Neural cell (in vitro differentiated cells): ENCODE results near the gene NYAP2.

Experiments
- CTCF ChIP-seq: fragments of 450-650 bp; IDR thresholded peaks from 2 replicates; pipeline ENCODE4 v1.5.1; 2014; ENCODE audit warnings: antibody characterized with exemption, mild to moderate bottlenecking, moderate library complexity; ENCODE audit not compliant: poor library complexity, severe bottlenecking
- EZH2 ChIP-seq: fragments of 200-600, 300-800 bp; shearing (Covaris generic), sonication (generic); IDR thresholded peaks from 2 replicates; pipeline ENCODE4 v1.6.1; 2014; ENCODE audit warnings: antibody characterized with exemption, low read length, borderline replicate concordance, mild to moderate bottlenecking; ENCODE audit not compliant: insufficient read depth, poor library complexity, severe bottlenecking
- MXI1 ChIP-seq: fragments of 450-650 bp; conservative IDR thresholded peaks from 2 replicates; pipeline ENCODE4 v1.6.1; 2014; ENCODE audit warnings: antibody characterized with exemption, mild to moderate bottlenecking; ENCODE audit not compliant: poor library complexity, severe bottlenecking
- POLR2AphosphoS5 ChIP-seq: IDR thresholded peaks from 2 replicates; pipeline ENCODE4 v1.6.1; 2012
- RAD21 ChIP-seq: fragments of 450-650 bp; conservative IDR thresholded peaks from 2 replicates; pipeline ENCODE4 v1.6.1; 2014; ENCODE audit warnings: antibody characterized with exemption, mild to moderate bottlenecking, moderate library complexity
- REST ChIP-seq: IDR thresholded peaks from 2 replicates; pipeline ENCODE4 v1.6.1; 2012; ENCODE audit warnings: borderline replicate concordance
- SMC3 ChIP-seq: fragments of 450-650 bp; conservative IDR thresholded peaks from 2 replicates; pipeline ENCODE4 v1.6.1; 2014; ENCODE audit warnings: antibody characterized with exemption, mild to moderate bottlenecking, moderate library complexity; ENCODE audit not compliant: poor library complexity
- TAF1 ChIP-seq: IDR thresholded peaks from 2 replicates; pipeline ENCODE4 v1.6.1; 2012; ENCODE audit warnings: low read depth

- TF ChIP-seq RAD21 (no peak), CTCF (peak; percentile 10), REST (no peak), EZH2 (no peak), TAF1 (no peak), MXI1 (no peak), POLR2AphosphoS5 (no peak), SMC3 (no peak)
Measured at GRCh38 chr2:225556461-225556860, 157.0 kb downstream of the NYAP2 start.
